GM18508 (cell line): ENCODE data around the gene FAM110D.
A peak's percentile ranks its signal among the peaks of the same experiment; 100 is the strongest.

Source experiments
- ATAC-seq: cut with Tn5 transposase; IDR thresholded peaks from one replicate; pipeline ENCODE4 v1.9.1; 2021; ENCODE audit warnings: moderate number of reproducible peaks; ENCODE audit not compliant: insufficient read depth, unreplicated experiment

FAM110D gene

DNA sequence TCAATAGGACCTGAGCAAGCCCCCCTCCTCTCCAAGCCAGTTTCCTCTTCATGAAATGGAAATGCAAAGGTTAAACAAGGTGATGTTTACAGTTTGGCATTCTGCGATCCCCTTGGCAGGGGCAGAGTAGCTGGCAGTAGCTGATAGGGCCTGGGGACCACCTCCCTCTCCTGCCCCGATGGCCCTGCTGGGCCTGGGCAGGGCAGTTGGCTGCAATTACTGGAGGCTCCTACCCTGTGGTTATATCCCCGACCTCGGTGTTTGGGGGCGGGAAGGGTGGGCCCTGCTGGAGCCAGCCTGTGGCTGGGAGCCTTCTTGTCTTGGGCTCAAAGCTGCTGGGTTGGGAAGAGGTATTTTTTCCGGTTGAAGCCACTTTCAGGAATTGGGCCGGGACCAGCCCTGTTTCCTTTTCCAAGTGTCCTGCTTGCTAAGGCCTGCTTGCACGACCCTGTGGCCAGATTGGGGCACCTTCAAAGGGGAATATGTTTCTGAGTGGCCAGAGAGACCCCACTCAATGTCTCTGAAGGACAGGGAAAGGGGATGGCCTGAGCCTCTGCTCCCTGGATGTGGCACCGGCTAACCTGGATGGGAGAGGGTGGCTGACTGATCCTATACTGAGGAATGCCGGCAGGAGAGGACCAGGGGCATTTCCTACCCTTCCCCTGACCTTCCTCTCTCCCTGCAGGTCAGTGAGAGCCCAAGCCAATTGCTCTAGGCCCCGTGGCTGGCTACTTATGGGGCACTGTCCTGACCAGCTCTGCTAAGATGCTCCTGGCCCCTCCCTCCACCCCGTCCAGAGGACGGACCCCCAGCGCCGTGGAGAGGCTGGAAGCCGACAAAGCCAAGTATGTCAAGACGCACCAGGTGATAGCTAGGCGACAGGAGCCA is 1.9 kb downstream of the FAM110D start:
- no peak for ATAC-seq

DNA sequence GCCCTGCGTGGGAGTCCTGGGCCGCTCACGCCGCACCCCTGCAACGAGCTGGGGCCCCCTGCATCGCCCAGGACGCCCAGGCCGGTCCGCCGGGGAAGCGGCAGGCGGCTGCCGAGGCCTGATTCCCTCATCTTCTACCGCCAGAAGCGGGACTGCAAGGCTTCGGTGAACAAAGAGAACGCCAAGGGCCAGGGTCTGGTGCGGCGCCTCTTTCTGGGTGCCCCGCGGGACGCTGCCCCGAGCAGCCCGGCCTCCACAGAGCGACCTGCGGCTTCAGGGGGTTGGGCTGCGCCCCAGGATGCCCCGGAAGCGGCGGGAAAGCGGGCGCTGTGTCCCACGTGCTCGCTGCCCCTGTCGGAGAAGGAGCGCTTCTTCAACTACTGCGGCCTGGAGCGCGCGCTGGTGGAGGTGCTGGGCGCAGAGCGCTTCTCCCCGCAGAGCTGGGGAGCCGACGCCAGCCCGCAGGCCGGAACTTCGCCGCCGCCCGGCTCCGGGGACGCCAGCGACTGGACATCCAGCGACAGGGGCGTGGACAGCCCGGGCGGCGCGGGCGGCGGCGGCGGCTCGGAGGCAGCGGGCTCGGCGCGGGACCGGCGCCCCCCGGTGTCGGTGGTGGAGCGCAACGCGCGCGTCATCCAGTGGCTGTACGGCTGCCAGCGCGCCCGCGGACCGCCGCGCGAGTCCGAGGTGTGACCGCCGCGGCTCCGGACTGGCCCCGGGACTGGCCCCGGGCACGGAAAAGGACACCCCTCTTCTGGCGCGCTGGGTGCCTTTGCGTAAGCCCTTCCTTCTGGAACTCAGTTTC is 2.7 kb downstream of the FAM110D start:
- ATAC-seq: no peak

DNA sequence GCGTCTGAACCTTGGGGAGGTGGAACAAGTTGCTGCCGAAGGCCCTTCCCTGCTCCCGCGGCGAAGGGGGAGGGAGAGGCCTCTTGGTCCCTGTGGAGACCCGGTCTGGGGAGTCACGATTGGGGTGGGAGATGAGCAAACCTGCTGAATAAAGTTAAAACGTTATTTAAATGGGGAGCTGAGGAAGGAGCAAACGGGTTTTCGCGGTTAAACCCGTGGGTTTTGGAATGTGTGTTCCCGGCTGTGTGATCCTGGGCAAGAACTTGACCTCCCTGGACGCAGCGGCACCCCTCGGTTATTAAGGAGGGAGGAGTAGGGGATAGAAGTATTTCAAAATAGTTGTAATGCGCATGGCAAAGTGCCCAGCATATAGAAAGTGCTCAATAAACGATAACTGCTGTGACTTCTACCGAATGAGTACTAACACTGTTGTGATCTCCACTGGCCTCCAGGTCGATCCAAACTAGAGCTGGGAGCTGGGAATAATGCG is 3.4 kb downstream of the FAM110D start:
- no peak for ATAC-seq

DNA sequence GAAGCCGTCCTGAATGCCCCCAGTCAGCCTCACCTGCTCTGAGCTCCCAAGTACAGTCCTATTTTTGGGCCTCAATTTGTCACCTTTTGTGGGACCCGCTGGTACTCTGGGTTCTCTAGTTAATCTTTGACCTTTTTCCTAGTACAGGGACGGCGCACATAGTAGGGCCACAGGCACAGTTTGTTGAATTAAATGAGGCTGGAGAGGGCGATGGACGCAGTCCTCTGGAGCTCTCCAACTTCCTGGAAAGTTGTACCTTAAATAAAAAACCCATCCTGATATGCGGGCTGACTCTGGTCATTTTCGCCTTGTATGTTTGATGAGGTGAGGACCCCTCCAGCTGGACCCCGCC is 4.8 kb downstream of the FAM110D start:
- no peak for ATAC-seq

DNA sequence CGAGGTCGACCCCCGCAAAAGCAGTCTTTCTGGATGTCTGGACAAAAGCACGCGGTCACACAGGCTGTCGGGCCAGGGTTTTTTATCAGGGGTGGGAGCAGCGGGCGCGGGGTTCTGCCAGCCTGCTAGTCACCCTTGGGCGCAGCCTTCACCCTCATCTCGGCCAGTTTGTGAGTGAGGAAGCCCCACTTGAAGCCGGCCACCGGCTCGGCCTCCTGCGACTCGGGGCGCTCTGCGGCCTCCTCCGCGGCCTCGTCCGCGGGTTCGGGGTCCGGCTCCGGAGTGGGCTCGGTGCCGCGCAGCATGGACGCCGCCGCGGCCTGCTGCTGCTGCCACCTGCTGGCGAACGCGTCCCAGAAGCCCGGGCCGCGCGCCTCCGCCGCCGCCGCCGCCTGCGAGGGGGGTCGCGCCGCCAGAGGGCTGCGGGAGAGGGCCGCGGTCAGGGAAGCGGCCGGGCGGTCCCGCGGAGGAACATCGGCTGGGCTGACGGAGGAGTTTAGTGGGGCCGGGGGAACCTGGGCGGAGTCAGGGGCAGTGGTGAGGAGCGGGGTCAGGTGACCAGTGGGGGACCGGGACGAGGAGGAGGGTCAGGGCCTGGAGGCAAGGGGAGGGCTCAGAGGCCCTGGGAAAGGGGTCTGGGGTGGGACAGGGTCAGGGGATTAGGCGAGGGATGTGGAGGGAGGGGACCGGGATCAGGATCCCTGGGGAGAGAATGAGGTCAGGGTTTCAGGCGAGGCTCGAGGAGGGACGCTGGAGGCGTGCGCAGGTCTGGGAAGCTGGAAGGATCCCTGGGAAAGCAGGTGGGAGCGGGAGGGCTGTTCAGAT is 5.4 kb downstream of the FAM110D start:
- ATAC-seq: no peak

DNA sequence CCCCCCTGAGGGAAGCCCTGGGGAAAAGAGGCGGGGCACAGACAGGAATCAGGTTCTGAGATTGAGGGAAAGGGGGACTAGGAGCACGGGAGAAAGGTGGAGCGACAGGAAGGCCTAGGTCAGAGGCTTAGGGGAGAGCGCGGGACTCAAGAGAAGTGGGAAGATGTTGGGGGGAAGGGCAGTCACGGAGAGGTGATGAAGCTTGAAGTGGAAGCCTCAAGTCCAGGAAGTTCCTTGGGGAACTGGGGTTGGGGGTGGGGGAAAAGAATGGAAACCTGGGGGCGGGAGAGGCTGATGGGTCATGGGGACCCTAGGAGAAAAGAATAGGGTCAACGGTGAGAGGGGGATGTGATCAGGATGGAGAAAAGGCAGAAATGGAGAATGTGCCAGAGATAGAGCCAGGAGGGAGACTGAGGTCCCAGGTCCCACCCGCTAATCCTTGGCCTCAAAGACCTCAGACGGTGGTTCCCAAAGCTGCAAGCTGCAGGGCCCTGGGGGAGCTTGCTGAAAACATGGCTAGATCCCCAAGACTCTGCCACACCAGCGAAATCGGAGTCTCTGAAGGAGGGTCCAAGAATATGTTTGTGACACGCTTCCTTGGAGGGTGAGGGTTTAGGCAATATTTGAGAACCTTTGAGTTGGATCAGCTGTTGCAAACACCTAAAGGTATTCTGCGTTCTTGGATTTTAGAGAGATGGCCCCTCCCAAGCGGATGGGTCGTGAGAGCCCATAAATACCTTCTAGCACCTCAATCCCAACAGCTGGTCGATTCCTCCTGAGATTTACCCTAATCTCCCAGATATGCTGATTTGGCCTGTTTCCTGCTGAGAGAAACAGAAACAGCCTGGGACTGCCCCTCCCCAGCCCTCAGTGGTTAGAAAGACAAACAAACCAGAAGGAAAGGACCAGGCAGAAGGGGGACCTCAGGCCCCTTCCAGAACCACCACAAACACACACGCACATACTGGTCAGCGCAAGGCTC is 6.3 kb downstream of the FAM110D start:
- ATAC-seq: no peak

DNA sequence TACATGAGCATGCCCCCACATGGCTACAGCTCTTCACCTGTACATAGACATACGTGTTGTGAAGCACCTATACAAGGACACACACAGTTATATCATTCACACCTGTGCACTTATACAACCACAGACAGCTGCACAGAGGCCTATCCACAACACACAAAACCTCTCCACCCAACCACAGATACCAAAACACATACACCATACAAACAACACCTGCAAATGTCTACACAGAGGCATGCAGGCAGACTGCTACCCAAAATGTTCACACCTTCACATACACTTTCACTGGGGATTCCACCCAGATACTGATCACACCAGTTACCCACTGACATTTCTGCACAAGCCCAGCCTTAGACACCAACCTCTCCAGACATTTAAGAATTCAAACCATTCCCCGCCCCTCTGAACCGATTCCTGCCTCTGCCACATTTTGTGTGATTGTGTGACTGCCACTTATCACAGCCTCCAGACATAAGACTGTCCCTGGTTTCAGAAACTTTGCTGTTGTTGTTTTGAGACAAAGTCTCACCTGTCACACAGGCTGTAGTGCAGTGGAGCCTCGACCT is 7.9 kb downstream of the FAM110D start:
- no peak for ATAC-seq

DNA sequence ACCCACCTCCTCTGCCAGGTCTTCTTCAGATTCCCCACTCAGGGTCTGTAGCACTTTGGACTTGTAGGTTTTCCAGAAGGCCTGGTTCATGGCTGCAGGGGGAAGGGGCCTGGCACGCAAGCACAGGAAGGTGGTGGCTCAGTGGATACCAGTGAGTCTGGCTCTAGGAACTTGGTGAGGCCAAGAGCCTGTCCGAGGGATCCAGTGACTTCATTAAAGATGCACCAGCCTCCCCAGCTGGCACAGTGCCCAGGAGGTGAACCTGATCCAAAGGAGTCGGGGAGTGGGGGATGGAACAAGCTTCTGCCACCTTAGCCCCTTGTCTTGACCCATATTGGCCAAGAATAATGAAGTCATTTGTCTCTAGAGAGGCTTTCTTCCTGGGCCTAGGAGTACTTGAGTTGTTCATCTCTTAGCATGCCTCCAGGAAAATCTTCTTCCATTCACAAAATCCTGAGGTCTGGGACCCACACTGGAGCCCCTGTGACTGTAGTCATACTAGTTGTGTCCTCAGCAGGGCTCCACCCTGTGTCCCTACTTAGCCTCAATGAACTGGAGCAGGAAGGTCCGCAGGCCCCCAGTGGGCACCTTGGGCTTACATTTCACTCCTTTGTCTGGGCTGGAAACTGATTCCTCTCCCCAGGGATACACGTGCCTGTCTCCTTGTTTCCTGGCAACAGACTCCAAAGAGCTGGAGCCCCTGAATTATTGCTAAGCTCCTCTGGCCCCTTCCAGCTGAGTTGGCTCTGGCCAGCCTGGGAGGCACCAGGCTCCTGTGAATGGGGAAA is 9.7 kb downstream of the FAM110D start, which contains the start of gene C1orf232:
Gene C1orf232, minus strand, starts transcription at position 554 of the 788 bp plus-strand sequence. Its CDS starts 464 bp downstream, at position 90.
- ATAC-seq: no peak

DNA sequence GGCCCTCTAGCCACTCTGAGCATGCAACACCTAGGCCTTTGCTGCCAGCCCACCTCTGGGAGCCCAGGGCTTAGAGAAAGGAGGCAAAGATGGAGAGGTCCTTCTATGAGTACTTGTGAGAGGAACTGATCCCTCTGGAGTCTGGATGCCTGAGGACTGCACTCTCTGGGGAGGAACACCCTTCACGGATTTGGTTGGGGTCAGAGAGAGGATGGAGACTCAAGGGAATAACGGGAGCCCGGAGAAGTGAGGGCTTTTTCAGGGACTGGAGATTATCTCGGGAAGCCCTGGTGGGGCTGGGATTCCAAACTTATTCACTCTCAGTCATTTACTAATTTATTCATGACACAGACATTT is 10.3 kb downstream of the FAM110D start:
- no peak for ATAC-seq

DNA sequence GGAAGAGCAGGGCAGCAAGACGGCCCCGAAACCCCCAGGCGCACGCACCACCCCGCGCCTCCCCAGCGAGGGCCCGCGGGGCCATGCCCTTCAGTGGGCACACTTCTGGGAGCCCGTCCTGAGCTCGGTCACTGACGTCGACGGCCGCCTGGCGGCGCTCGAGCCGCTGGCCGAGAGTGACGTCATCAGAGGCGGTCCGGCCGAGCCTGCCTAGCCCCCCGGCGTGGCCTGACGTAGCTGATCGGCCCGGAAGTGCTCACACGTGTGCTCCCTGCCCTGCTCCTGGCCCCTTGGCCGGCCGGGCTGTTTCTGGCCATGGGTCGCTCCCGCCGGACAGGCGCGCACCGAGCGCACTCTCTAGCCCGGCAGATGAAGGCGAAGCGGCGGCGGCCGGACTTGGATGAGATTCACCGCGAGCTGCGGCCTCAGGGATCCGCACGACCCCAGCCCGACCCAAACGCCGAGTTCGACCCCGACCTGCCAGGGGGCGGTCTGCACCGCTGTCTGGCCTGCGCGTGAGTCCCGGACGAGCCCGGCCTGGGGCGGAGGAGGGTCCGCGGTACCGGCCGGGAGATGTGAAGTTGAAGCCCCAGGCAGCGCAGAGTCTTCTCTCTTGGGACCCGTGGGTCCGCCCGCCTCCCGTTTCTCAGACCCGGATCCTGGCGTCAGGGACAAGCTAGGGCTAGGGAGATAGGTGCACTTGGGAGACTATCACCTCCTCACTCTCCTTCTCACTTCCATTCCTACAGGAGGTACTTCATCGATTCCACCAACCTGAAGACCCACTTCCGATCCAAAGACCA is 11.0 kb downstream of the FAM110D start, which contains the start of gene ZNF593:
Gene ZNF593, plus strand, starts transcription at position 240 of the 803 bp plus-strand sequence. Its CDS starts 76 bp downstream, at position 316.
- ATAC-seq: peak; percentile 52

DNA sequence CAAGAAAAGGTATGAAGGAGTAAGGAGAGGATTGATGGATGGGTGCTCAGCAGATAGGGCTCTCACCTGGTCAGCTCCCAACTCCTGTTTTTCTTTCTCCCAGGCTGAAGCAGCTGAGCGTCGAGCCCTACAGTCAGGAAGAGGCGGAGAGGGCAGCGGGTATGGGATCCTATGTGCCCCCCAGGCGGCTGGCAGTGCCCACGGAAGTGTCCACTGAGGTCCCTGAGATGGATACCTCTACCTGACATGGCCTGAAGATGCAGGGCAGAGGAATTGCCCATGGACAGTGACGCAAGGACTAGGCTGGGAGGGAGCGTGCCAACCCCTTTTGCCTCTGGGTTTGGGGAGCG is 11.6 kb downstream of the FAM110D start:
- no peak for ATAC-seq

DNA sequence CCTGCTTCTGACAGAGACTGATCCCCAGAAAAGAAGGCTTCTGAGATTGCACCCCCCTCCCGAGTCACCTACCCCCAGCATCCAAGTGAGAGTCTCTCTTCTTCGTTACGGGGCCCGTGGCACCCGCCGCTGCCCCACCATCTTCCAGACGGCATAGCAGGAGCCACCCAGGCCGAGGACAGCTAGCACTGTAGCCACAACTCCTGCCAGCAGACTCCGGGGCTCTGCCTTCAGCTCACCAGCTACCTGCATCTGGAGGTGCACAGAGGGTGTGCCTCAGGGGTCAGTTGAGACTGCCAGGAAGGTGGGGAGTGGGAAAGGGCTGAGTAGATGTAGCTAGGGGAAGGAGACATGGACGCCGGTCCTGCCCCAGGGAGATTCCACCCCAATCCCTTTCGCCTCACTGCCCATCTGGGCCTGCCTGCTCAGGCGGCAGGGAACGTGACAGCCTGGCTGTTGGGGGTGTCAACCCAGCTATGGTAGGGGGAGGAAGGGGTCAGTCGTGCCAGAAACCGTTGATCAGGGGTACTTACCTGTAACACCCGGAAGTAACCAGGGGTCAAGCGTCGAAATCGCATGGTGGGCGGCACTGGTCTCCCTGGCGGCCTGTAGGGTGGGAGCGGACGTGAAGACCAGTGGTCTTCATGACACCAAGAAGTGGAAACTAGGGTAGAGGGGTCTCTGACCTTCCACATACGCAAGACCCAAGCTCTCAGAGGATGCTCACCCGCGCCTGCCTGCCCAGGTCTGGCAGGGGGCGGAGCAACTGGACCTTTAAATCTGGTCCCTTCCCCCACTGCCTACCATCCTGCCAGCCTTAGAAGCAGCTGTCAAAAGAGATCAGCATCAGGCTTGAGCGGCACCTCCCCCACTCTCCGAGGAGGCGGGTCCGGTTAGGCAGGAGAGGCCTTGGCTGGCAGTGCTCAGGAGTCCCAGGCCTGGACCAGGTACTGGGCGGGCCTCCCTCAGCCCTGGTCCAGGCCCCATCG is 12.5 kb downstream of the FAM110D start, which contains the start of gene ZNF593OS:
Gene ZNF593OS, minus strand, starts transcription at position 749 of the 989 bp plus-strand sequence. Its CDS starts 171 bp downstream, at position 578.
- no peak for ATAC-seq

DNA sequence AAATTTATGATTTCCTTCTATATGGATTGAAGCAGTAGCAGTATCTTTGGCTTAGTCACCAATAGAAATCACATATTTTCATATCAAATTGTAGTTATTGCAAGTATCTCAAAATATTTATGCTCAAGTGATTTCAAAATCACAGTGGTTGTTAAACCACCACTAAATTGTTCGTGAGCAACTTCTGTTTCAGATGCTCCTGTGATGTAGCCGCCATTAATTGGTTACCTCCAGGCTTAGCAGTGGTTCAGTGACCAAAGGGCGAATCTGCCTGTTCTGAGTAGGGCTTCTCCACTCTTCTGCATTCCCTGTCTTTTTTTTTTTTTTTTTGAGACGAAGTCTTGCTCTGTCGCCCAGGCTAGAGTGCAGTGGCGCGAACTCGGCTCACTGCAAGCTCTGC is 16.5 kb downstream of the FAM110D start:
- ATAC-seq: no peak

DNA sequence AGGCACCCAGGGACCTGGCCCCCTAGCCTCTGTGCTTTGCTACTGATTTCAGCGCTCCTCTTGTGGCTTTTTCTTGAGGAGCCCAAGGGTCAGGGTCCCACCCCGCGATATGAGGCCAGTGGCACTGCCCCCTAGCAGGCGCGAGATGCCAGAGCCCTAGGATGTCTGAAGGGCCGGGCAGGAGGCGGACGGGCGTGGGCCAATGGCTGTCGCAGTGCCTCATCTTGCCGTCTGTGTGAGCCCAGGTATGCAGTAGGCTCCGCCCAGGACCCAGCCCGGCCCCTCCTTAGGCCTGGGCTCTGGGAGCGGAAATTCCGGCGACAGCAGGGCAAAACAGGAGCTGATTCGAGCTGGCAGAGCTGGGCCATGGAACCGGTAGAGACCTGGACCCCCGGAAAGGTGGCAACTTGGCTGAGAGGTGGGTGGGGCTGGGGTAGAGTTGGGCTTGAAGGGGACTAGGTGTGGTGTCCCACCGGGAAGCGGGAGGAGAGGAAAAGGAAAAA is 18.4 kb downstream of the FAM110D start, which contains the start of gene CNKSR1:
Gene CNKSR1, plus strand, starts transcription at position 310 of the 503 bp plus-strand sequence. Its CDS starts 57 bp downstream, at position 367.
- no peak for ATAC-seq

DNA sequence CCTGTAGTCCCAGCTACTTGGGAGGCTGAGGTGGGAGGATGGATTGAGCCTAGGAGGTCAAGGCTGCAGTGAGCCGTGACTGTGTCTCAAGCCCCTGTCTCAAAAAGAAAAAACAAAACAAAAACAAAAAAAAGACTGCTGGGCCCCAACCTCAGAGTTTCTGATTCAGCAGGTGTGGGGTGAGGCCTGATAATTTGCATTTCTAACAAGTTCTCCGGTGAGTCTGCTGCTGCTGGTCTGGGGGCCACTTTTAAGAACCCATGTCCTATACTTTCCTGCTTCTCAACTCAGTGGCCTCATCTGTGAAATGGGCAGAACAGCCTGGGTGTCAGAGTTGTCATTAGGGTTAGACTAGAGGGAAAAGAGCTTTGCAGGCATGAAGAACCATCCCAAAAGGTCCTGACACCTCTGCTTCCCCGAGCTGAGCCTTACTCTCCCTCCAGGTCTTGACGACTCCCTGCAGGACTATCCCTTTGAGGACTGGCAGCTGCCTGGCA is 21.2 kb downstream of the FAM110D start:
- no peak for ATAC-seq
